Measurements from ENCODE around the gene B4GALT7. TPM values are rescaled to one million over a fixed set of nuclear protein-coding genes. Genes with fewer than 3 reads are reported as not detected.
"Not testable (repeated sequence)": the region's sequence is repeated elsewhere in the genome, so short reads cannot be mapped to it uniquely, and the experiment has no call there.

The B4GALT7 gene
- total RNA-seq, 1 donor from 2014 or later: 40.7 TPM

DNA sequence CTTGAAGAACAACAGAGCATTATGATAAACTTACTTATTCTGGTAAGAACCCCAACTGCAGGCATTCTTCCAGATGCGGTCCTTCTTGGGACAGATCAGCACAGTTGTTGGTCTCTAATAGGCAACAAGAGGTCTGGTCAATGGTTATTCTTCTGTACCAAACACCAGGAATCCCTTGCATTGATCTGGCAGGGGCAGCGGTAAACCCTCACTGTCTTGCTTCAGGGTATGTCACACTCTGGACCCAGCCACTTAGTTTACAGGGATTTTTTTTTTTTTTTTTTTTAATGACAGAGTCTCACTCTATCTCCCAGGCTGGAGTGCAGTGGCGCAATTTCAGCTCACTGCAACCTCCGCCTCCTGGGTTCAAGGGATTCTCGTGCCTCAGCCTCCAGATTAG is 44.3 kb upstream of the B4GALT7 start:
- DNase-seq (ENCODE audit: low read depth): no peak
- no peaks in the 10 kb centered on the region for H3K36me3 ChIP-seq (ENCODE audit: control insufficient read depth, insufficient read depth, low read length)
- no peaks in the 10 kb centered on the region for H3K27me3 ChIP-seq (ENCODE audit: control insufficient read depth, insufficient read depth, low read length)
- no peak for TF ChIP-seq CTCF (IDR thresholded peaks at IDR 0.05; ENCODE audit: insufficient read depth, low read length, poor library complexity, severe bottlenecking)
- H3K4me3 ChIP-seq (ENCODE audit: low read depth, low read length): no peak overlapping the region

DNA sequence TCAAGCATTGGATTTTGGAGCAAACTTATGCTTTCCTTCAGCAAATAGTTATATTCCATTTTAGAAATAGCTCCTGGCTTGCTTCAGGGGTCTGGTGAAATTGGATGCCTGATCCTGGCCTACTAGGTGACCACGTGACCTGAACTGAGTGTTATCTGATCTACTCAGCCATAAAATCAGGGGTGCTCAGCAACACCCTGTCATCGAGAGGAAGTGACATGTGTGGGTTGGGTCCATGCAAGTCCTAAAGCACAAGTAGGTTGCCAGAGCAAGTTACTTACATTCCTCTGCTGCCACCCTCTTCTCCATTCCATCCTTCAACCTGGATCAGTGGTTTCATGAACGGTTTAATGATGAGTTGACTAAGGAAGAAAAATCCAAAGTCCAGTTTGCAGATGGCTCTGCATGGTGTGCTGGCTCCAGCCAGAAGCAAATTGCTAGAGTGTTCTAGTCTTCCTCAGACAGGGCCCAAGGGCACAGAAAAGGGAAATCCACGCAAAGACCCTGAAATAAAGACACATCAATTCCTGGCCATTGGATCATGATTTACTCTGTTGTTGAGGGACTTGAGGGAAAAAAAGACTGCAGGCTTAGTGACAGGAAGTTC is 42.8 kb upstream of the B4GALT7 start:
- Histone ChIP-seq H3K27me3 (ENCODE audit: control insufficient read depth, insufficient read depth, low read length) (no peaks in the 10 kb centered on the region), H3K36me3 (ENCODE audit: control insufficient read depth, insufficient read depth, low read length) (no peaks in the 10 kb centered on the region), H3K4me3 (ENCODE audit: low read depth, low read length) (no peak overlapping the region)
- no peak for DNase-seq (ENCODE audit: low read depth)
- no peak for TF ChIP-seq CTCF (IDR thresholded peaks at IDR 0.05; ENCODE audit: insufficient read depth, low read length, poor library complexity, severe bottlenecking)

GRCh38 chr5:177557796-177558195 is 42.1 kb upstream of the B4GALT7 start:
- Histone ChIP-seq H3K4me3 (ENCODE audit: low read depth, low read length) (no peak overlapping the region), H3K36me3 (ENCODE audit: control insufficient read depth, insufficient read depth, low read length) (no peaks in the 10 kb centered on the region), H3K27me3 (ENCODE audit: control insufficient read depth, insufficient read depth, low read length) (no peaks in the 10 kb centered on the region)
- DNase-seq (ENCODE audit: low read depth): no peak
- TF ChIP-seq CTCF (IDR thresholded peaks at IDR 0.05; ENCODE audit: insufficient read depth, low read length, poor library complexity, severe bottlenecking): no peak

GRCh38 chr5:177559446-177559941 is 40.4 kb upstream of the B4GALT7 start:
- not testable (repeated sequence) for H3K36me3 ChIP-seq (ENCODE audit: control insufficient read depth, insufficient read depth, low read length); H3K27me3 ChIP-seq (ENCODE audit: control insufficient read depth, insufficient read depth, low read length); DNase-seq (ENCODE audit: low read depth); H3K4me3 ChIP-seq (ENCODE audit: low read depth, low read length)

GRCh38 chr5:177565046-177565445 is 34.9 kb upstream of the B4GALT7 start:
- H3K27me3 ChIP-seq (ENCODE audit: control insufficient read depth, insufficient read depth, low read length): peaks cover 4% of the 10 kb centered on the region
- TF ChIP-seq CTCF (IDR thresholded peaks at IDR 0.05; ENCODE audit: insufficient read depth, low read length, poor library complexity, severe bottlenecking): no peak
- H3K36me3 ChIP-seq (ENCODE audit: control insufficient read depth, insufficient read depth, low read length): no peaks in the 10 kb centered on the region
- no peak overlapping the region for H3K4me3 ChIP-seq (ENCODE audit: low read depth, low read length)
- DNase-seq (ENCODE audit: low read depth): no peak

GRCh38 chr5:177568326-177568725 is 31.6 kb upstream of the B4GALT7 start:
- no peak for DNase-seq (ENCODE audit: low read depth)
- Histone ChIP-seq H3K4me3 (ENCODE audit: low read depth, low read length) (no peak overlapping the region), H3K27me3 (ENCODE audit: control insufficient read depth, insufficient read depth, low read length) (peaks cover 3% of the 10 kb centered on the region), H3K36me3 (ENCODE audit: control insufficient read depth, insufficient read depth, low read length) (no peaks in the 10 kb centered on the region)
- TF ChIP-seq CTCF (IDR thresholded peaks at IDR 0.05; ENCODE audit: insufficient read depth, low read length, poor library complexity, severe bottlenecking): no peak

Data from kidney epithelial cell (primary cell).